Mesenchymal stem cell (in vitro differentiated cells and primary cell): Measurements from ENCODE around the gene SMIM44.
A peak's percentile ranks its signal among the peaks of the same experiment; 100 is the strongest.
"Not testable (repeated sequence)": the region's sequence is repeated elsewhere in the genome, so short reads cannot be mapped to it uniquely, and the experiment has no call there.

Experiments
- DNase-seq: peaks from one replicate; pipeline ENCODE4 v3.0.0-alpha.2; 2013
- H2AFZ ChIP-seq: one replicate; pipeline ENCODE4 v1.6.1; 2013; ENCODE audit warnings: low read depth, mild to moderate bottlenecking, control low read depth, inconsistent platforms, low read length, moderate library complexity
- H2AK5ac ChIP-seq: 2 replicates; pipeline ENCODE4 v1.6.1; 2013; ENCODE audit warnings: low read length, moderate library complexity, mild to moderate bottlenecking, inconsistent platforms; ENCODE audit not compliant: severe bottlenecking
- H2BK120ac ChIP-seq: one replicate; pipeline ENCODE4 v1.6.1; 2013; ENCODE audit warnings: low read depth, mild to moderate bottlenecking, inconsistent platforms, low read length, moderate library complexity
- H2BK12ac ChIP-seq, 2 experiments: one replicate each; pipeline ENCODE4 v1.6.1; 2013; ENCODE audit warnings: inconsistent platforms in 2 of 2, low read length in 2 of 2, mild to moderate bottlenecking in 2 of 2, moderate library complexity in 2 of 2, control low read depth in 1 of 2
- H2BK15ac ChIP-seq: one replicate; pipeline ENCODE4 v1.6.1; 2013; ENCODE audit warnings: mild to moderate bottlenecking, low read depth, inconsistent platforms; ENCODE audit not compliant: poor library complexity, severe bottlenecking
- H2BK5ac ChIP-seq: 2 replicates; pipeline ENCODE4 v1.6.1; 2013; ENCODE audit warnings: low read depth, mild to moderate bottlenecking, low read length, control low read depth, inconsistent platforms; ENCODE audit not compliant: poor library complexity, severe bottlenecking
- H3K14ac ChIP-seq, 2 experiments: one replicate each; pipeline ENCODE4 v1.6.1; 2013; ENCODE audit warnings: inconsistent platforms in 2 of 2, low read length in 2 of 2, control low read depth in 1 of 2, mild to moderate bottlenecking in 1 of 2, moderate library complexity in 1 of 2
- H3K18ac ChIP-seq, 2 experiments: one replicate each; pipeline ENCODE4 v1.6.1; 2013; ENCODE audit warnings: inconsistent platforms in 2 of 2, low read length in 2 of 2, control low read depth in 1 of 2, low read depth in 1 of 2, mild to moderate bottlenecking in 1 of 2
- H3K23ac ChIP-seq, 2 experiments: one replicate each; pipeline ENCODE4 v1.6.1; 2013; ENCODE audit warnings: inconsistent platforms in 2 of 2, low read length in 2 of 2, mild to moderate bottlenecking in 2 of 2, moderate library complexity in 2 of 2, control low read depth in 1 of 2
- H3K27ac ChIP-seq: 2 replicates; pipeline ENCODE4 v1.5.1; 2013; ENCODE audit warnings: mild to moderate bottlenecking, moderate library complexity, low read length, control low read depth, inconsistent platforms; ENCODE audit not compliant: poor library complexity, severe bottlenecking
- H3K27me3 ChIP-seq, 2 experiments: 2 replicates each; pipeline versions ENCODE4 v1.6.1 to v1.7.0; 2013; ENCODE audit warnings: low read length in 2 of 2, mild to moderate bottlenecking in 2 of 2, moderate library complexity in 2 of 2, control low read depth in 1 of 2, inconsistent platforms in 1 of 2; ENCODE audit not compliant: control insufficient read depth in 1 of 2, insufficient read depth in 1 of 2
- H3K36me3 ChIP-seq, 2 experiments: 2 replicates each; pipeline versions ENCODE4 v1.6.1 to v1.7.0; 2013; ENCODE audit warnings: low read length in 2 of 2, control low read depth in 1 of 2, inconsistent platforms in 1 of 2, low read depth in 1 of 2, mild to moderate bottlenecking in 1 of 2; ENCODE audit not compliant: insufficient read depth in 2 of 2, control insufficient read depth in 1 of 2
- H3K4ac ChIP-seq, 2 experiments: one replicate each; pipeline ENCODE4 v1.6.1; 2013; ENCODE audit warnings: inconsistent platforms in 2 of 2, low read length in 2 of 2, mild to moderate bottlenecking in 2 of 2, moderate library complexity in 2 of 2, control low read depth in 1 of 2, low read depth in 1 of 2
- H3K4me1 ChIP-seq: 2 replicates; pipeline ENCODE4 v1.6.1; 2013; ENCODE audit warnings: low read depth, low read length, control low read depth; ENCODE audit not compliant: control insufficient read depth, insufficient read depth
- H3K4me2 ChIP-seq: 2 replicates; pipeline ENCODE4 v1.6.1; 2013; ENCODE audit warnings: low read length, mild to moderate bottlenecking, inconsistent platforms; ENCODE audit not compliant: poor library complexity, severe bottlenecking
- H3K4me3 ChIP-seq, 2 experiments: 2 replicates each; pipeline versions ENCODE4 v1.5.1 to v1.7.0; 2013; ENCODE audit warnings: low read length in 2 of 2, mild to moderate bottlenecking in 2 of 2, control low read depth in 1 of 2, low read depth in 1 of 2; ENCODE audit not compliant: insufficient read depth in 1 of 2
- H3K79me1 ChIP-seq: replicated peaks from 2 replicates; pipeline ENCODE4 v1.6.1; 2013; ENCODE audit warnings: mild to moderate bottlenecking, control low read depth, low read length, inconsistent platforms; ENCODE audit not compliant: poor library complexity, severe bottlenecking
- H3K9ac ChIP-seq: 2 replicates; pipeline ENCODE4 v1.7.0; 2013; ENCODE audit warnings: mild to moderate bottlenecking, low read length, moderate library complexity
- H3K9me3 ChIP-seq: 2 replicates; pipeline ENCODE4 v1.7.0; 2013; ENCODE audit warnings: mild to moderate bottlenecking, low read length; ENCODE audit not compliant: control insufficient read depth
- H4K8ac ChIP-seq: one replicate; pipeline ENCODE4 v1.6.1; 2013; ENCODE audit warnings: inconsistent platforms, mild to moderate bottlenecking, low read length, moderate library complexity
- H4K91ac ChIP-seq: one replicate; pipeline ENCODE4 v1.6.1; 2013; ENCODE audit warnings: mild to moderate bottlenecking, low read length, inconsistent platforms
- WGBS: methylation state at CpG from one replicate; pipeline ENCODE4 v1.1.7; 2013; ENCODE audit warnings: mixed read lengths; 5-methylcytosine and 5-hydroxymethylcytosine counted together

Gene SMIM44

GRCh38 chr19:3454656-3455392 is 28.4 kb downstream of the SMIM44 start:
- Histone ChIP-seq H3K79me1 (peaks cover 38% of the 10 kb centered on the region), H3K27ac (no peak overlapping the region), H3K9ac (no peak overlapping the region), H3K23ac (no peak overlapping the region), H3K18ac (no peak overlapping the region), H3K4me1 (peaks cover 38% of the 10 kb centered on the region), H4K91ac (no peak overlapping the region), H4K8ac (no peak overlapping the region), H3K36me3 (peaks cover 55 to 61% of the 10 kb centered on the region in 2 experiments), H2AFZ (no peak overlapping the region), H3K27me3 (no peaks in the 10 kb centered on the region), H2BK5ac (no peak overlapping the region), H2BK15ac (no peak overlapping the region), H3K9me3 (no peaks in the 10 kb centered on the region), H3K4me3 (no peak overlapping the region), H2AK5ac (no peak overlapping the region), H2BK120ac (no peak overlapping the region), H3K4me2 (no peak overlapping the region), H2BK12ac (no peak overlapping the region), H3K14ac (no peak overlapping the region), H3K4ac (no peak overlapping the region)
- DNase-seq = no peak
- WGBS = 97% methylated on average over 15 of the region's 15 CpGs

- Histone ChIP-seq H3K9me3 (no peaks in the 10 kb centered on the region), H3K14ac (no peak overlapping the region), H3K4me3 (no peak overlapping the region), H3K9ac (no peak overlapping the region), H3K4me1 (peaks cover 29% of the 10 kb centered on the region), H2BK5ac (no peak overlapping the region), H2BK12ac (no peak overlapping the region), H4K8ac (no peak overlapping the region), H3K27ac (no peak overlapping the region), H2AFZ (no peak overlapping the region), H2BK120ac (no peak overlapping the region), H3K79me1 (peaks cover 37% of the 10 kb centered on the region), H3K18ac (peak overlapping the region in 1 of 2 experiments; percentile 55), H3K36me3 (peaks cover 63 to 68% of the 10 kb centered on the region in 2 experiments), H2AK5ac (no peak overlapping the region), H3K27me3 (no peaks in the 10 kb centered on the region), H3K23ac (no peak overlapping the region), H3K4me2 (no peak overlapping the region), H3K4ac (no peak overlapping the region), H4K91ac (no peak overlapping the region), H2BK15ac (no peak overlapping the region)
- DNase-seq = no peak
- 93% methylated on average over 25 of the region's 25 CpGs for WGBS
Measured at GRCh38 chr19:3453840-3454239, 29.4 kb downstream of the SMIM44 start.

GRCh38 chr19:3452942-3453214 is 30.4 kb downstream of the SMIM44 start:
- not testable (repeated sequence) for H3K4me3 ChIP-seq, H2BK15ac ChIP-seq, H2AK5ac ChIP-seq, DNase-seq, H3K23ac ChIP-seq, H3K14ac ChIP-seq, H3K27ac ChIP-seq, H3K9ac ChIP-seq, H4K91ac ChIP-seq, H3K4ac ChIP-seq, H3K4me2 ChIP-seq, H4K8ac ChIP-seq, H3K9me3 ChIP-seq, H2AFZ ChIP-seq, H3K27me3 ChIP-seq, H2BK120ac ChIP-seq, H2BK5ac ChIP-seq
- WGBS = 98% methylated on average over 10 of the region's 10 CpGs
- H3K36me3 ChIP-seq = peaks cover 71 to 76% of the 10 kb centered on the region in 2 experiments
- peaks cover 19% of the 10 kb centered on the region for H3K4me1 ChIP-seq
- peaks cover 44% of the 10 kb centered on the region for H3K79me1 ChIP-seq
- peak overlapping the region in 1 of 2 experiments; percentile 56 for H3K18ac ChIP-seq
- peak overlapping the region in 1 of 2 experiments; percentile 86 for H2BK12ac ChIP-seq

- Histone ChIP-seq H3K4me1 (peaks cover 14% of the 10 kb centered on the region), H3K79me1 (peaks cover 48% of the 10 kb centered on the region), H3K18ac (peak overlapping the region in 1 of 2 experiments; percentile 65), H2BK15ac (no peak overlapping the region), H3K4me3 (no peak overlapping the region), H3K9ac (peak overlapping the region; percentile 36), H3K36me3 (peaks cover 76 to 80% of the 10 kb centered on the region in 2 experiments), H4K91ac (no peak overlapping the region), H3K27ac (no peak overlapping the region), H3K14ac (no peak overlapping the region), H2BK12ac (peak overlapping the region in 1 of 2 experiments; percentile 86), H3K27me3 (no peaks in the 10 kb centered on the region), H3K9me3 (no peaks in the 10 kb centered on the region), H3K4ac (no peak overlapping the region), H2AK5ac (no peak overlapping the region), H2BK120ac (no peak overlapping the region), H2AFZ (no peak overlapping the region), H3K23ac (no peak overlapping the region), H2BK5ac (no peak overlapping the region), H4K8ac (no peak overlapping the region), H3K4me2 (no peak overlapping the region)
- WGBS = 94% methylated on average over 34 of the region's 38 CpGs
- DNase-seq = no peak
Measured at GRCh38 chr19:3452171-3452941, 30.9 kb downstream of the SMIM44 start.
